HepG2 (cell line): ENCODE measurements around the gene SPTBN5. TPM values are rescaled to one million over a fixed set of nuclear protein-coding genes. Genes with fewer than 3 reads are reported as not detected.

Experiments
- ATAC-seq: fragments of 200-7000 bp; cut with Tn5 transposase; 3 replicates; pipeline ENCODE4 v1.9.1; 2020; ENCODE audit warnings: mild to moderate bottlenecking, moderate library complexity
- BruUV-seq: library from RNA; stranded (reverse); fragments of 400-500 nt; replicated peaks from 2 replicates; lab custom pipeline; 2021; lab: Mats Ljungman, UMichigan
- CTCF ChIA-PET: fragments of 300-600 bp; formaldehyde crosslinking; extraction: SDS; loops from one replicate; lab custom pipeline; 2021; ENCODE audit warnings: low total read pairs, inconsistent platforms, low intra/inter-chr PET ratio; lab: Yijun Ruan, JAX
- POLR2A ChIA-PET: fragments of 350-600 bp; sonication (Branson Sonifier 250); formaldehyde crosslinking; loops from one replicate; lab custom pipeline; 2020; ENCODE audit warnings: antibody characterized with exemption, inconsistent platforms; lab: Yijun Ruan, JAX
- DNase-seq: peaks from one replicate; pipeline ENCODE4 v3.0.0-alpha.2; 2015; ENCODE audit warnings: low spot score
- FAIRE-seq: peaks from 3 replicates; lab custom pipeline; 2011; peaks lifted over from hg19 to GRCh38; lab: Jason Lieb, UNC
- H2AFZ ChIP-seq: one replicate; pipeline ENCODE4 v1.6.1; 2011; ENCODE audit warnings: low read length, inconsistent platforms
- H3K27ac ChIP-seq: fragments of 300-600 bp; 3 replicates; pipeline ENCODE4 v1.8.0; 2011; ENCODE audit warnings: mixed run types, mild to moderate bottlenecking, mixed read lengths, low read length, inconsistent platforms; ENCODE audit not compliant: insufficient read depth; ENCODE audit errors: extremely low read length
- H3K27me3 ChIP-seq, 2 experiments: fragments of 200-600 bp in 1 of 2; 2 replicates in 1 of 2; 3 replicates in 1 of 2; pipeline versions ENCODE4 v1.6.0 to v1.8.0; 2011; ENCODE audit warnings: low read length in 2 of 2, mild to moderate bottlenecking in 2 of 2, moderate library complexity in 2 of 2, inconsistent platforms in 1 of 2; ENCODE audit not compliant: insufficient read depth in 2 of 2, control insufficient read depth in 1 of 2
- H3K36me3 ChIP-seq, 2 experiments: fragments of 200-600 bp in 1 of 2; replicated peaks in 1 of 2; 2 replicates in 1 of 2; 3 replicates in 1 of 2; pipeline versions ENCODE4 v1.5.1 to v1.8.0; 2011; ENCODE audit warnings: low read length in 2 of 2, inconsistent platforms in 1 of 2; ENCODE audit not compliant: insufficient read depth in 2 of 2, control insufficient read depth in 1 of 2
- H3K4me1 ChIP-seq: 2 replicates; pipeline ENCODE4 v1.5.1; 2012; ENCODE audit warnings: low read length, inconsistent platforms; ENCODE audit not compliant: insufficient read depth
- H3K4me2 ChIP-seq: 2 replicates; pipeline ENCODE4 v1.6.0; 2011; ENCODE audit warnings: low read depth, low read length, inconsistent platforms
- H3K4me3 ChIP-seq, 3 experiments: fragments of 200-600 bp in 1 of 3; sonication (generic), shearing (Covaris generic) in 1 of 3; replicated peaks in 1 of 3; 2 replicates each; pipeline ENCODE4 v1.5.1; 2011 to 2016; ENCODE audit warnings: low read length in 3 of 3, inconsistent platforms in 2 of 3, low read depth in 2 of 3, mild to moderate bottlenecking in 2 of 3, control low read depth in 1 of 3, mixed read lengths in 1 of 3; ENCODE audit not compliant: insufficient read depth in 1 of 3
- H3K79me2 ChIP-seq: one replicate; pipeline ENCODE4 v1.6.1; 2011; ENCODE audit warnings: low read length, inconsistent platforms; ENCODE audit not compliant: insufficient read depth
- H3K9ac ChIP-seq: 2 replicates; pipeline ENCODE4 v1.6.0; 2011; ENCODE audit warnings: mild to moderate bottlenecking, low read depth, low read length, inconsistent platforms; ENCODE audit not compliant: insufficient read depth
- H3K9me3 ChIP-seq: 2 replicates; pipeline ENCODE4 v1.5.1; 2012; ENCODE audit warnings: mild to moderate bottlenecking, low read length
- H4K20me1 ChIP-seq: 2 replicates; pipeline ENCODE4 v1.6.0; 2011; ENCODE audit warnings: inconsistent platforms, mild to moderate bottlenecking, low read length, moderate library complexity; ENCODE audit not compliant: insufficient read depth
- HNRNPH1 ChIP-seq: fragments of 200-400 bp; formaldehyde crosslinking; optimal IDR thresholded peaks from 2 replicates; pipeline ENCODE3; 2017; ENCODE audit warnings: mild to moderate bottlenecking, low read depth, low read length
- KDM1A ChIP-seq: IDR thresholded peaks from 2 replicates; pipeline ENCODE4 v1.6.1; 2016; ENCODE audit warnings: missing compliant biosample characterization
- KDM5A ChIP-seq: fragments of 200-600 bp; sonication (generic); IDR thresholded peaks from 2 replicates; pipeline ENCODE4 v1.7.0; 2018; ENCODE audit warnings: antibody characterized with exemption, mild to moderate bottlenecking, low read length, borderline replicate concordance
- PAXIP1 ChIP-seq: sonication (generic); formaldehyde crosslinking; conservative IDR thresholded peaks from 2 replicates; pipeline ENCODE4 v1.4.0; 2020; ENCODE audit warnings: mild to moderate bottlenecking, missing genetic modification reagents, moderate library complexity
- RFX1 ChIP-seq: fragments of 450-650 bp; IDR thresholded peaks from 2 replicates; pipeline ENCODE4 v1.6.1; 2017
- SYNCRIP ChIP-seq: fragments of 200-400 bp; formaldehyde crosslinking; IDR thresholded peaks from 2 replicates; pipeline ENCODE4 v1.6.1; 2018; ENCODE audit warnings: mild to moderate bottlenecking, low read depth, low read length; ENCODE audit not compliant: insufficient read depth
- TP53 ChIP-seq: sonication (generic); formaldehyde crosslinking; conservative IDR thresholded peaks from 2 replicates; pipeline ENCODE4 v1.4.0; 2020; ENCODE audit warnings: missing genetic modification reagents
- WIZ ChIP-seq: sonication (generic); formaldehyde crosslinking; IDR thresholded peaks from 2 replicates; pipeline ENCODE4 v1.5.1; 2020; ENCODE audit warnings: mild to moderate bottlenecking, missing genetic modification reagents
- ZBTB21 ChIP-seq: sonication (generic); formaldehyde crosslinking; IDR thresholded peaks from 2 replicates; pipeline ENCODE4 v1.4.0; 2020; ENCODE audit warnings: missing genetic modification reagents
- ZMYM4 ChIP-seq: sonication (generic); formaldehyde crosslinking; IDR thresholded peaks from 2 replicates; pipeline ENCODE4 v1.8.1; 2023; ENCODE audit warnings: mild to moderate bottlenecking, missing genetic modification reagents
- ZNF230 ChIP-seq: sonication (generic); formaldehyde crosslinking; IDR thresholded peaks from 2 replicates; pipeline ENCODE4 v1.4.0; 2020; ENCODE audit warnings: mild to moderate bottlenecking, missing genetic modification reagents
- ZNF607 ChIP-seq: sonication (generic); formaldehyde crosslinking; IDR thresholded peaks from 2 replicates; pipeline ENCODE4 v1.5.1; 2020; ENCODE audit warnings: missing genetic modification reagents, mild to moderate bottlenecking, borderline replicate concordance
- WGBS: methylation state at CpG from one replicate; pipeline ENCODE4 v1.1.6; 2017; ENCODE audit warnings: low lambda C conversion rate; 5-methylcytosine and 5-hydroxymethylcytosine counted together
- in situ Hi-C: cut with HindIII; loops from 2 replicates; pipeline ENCODE4 v1.10.0; 2017; ENCODE audit warnings: low pct_unique_long_range_greater_than_20kb; ENCODE audit not compliant: extremely low pct_ligation_motif_present
- intact Hi-C: fragments of 100-400 bp; cut with micrococcal nuclease; formaldehyde crosslinking; loops from one replicate; pipeline ENCODE4 v1.10.0; 2022; ENCODE audit not compliant: unreplicated experiment
- polyA plus RNA-seq, 8 experiments: library from polyadenylated mRNA; depleted of rRNA in 3 of 8; stranded (reverse) in 7 of 8; unstranded in 1 of 8; fragments of >200 nt; fragmentation: Illumina TruSeq in 4 of 8; extraction: Trizol in 4 of 8; gene quantifications; 2 replicates each; pipeline versions ENCODE4 v1.2.1 to v1.2.3, GENCODE V29; 2011 to 2016; ENCODE audit warnings: low read depth in 4 of 8, missing spikeins in 1 of 8, mixed read lengths in 1 of 8; ENCODE audit not compliant: insufficient read depth in 1 of 8
- total RNA-seq, 5 experiments: library from RNA; depleted of rRNA; stranded (reverse); fragments of >200 nt; fragmentation: Illumina TruSeq; extraction: Trizol; gene quantifications; 2 replicates each; pipeline ENCODE4 v1.2.3, GENCODE V29; 2016; ENCODE audit warnings: low read depth in 1 of 5

Gene SPTBN5
- total and polyA plus RNA-seq, 2 of the 13 experiments (the other 11 are each of a cell fraction or from before 2014, with no cell fraction given), result 0.01 to 0.07 TPM

- Histone ChIP-seq H3K4me1 (peaks cover 18% of the 10 kb centered on the region), H3K27me3 (no peaks in the 10 kb centered on the region; a peak in 1 of 5 replicates), H3K79me2 (no peaks in the 10 kb centered on the region), H3K4me2 (no peak overlapping the region), H3K27ac (no peak overlapping the region), H4K20me1 (no peaks in the 10 kb centered on the region)
- WGBS, result 97% methylated on average over 7 of the region's 13 CpGs
- in situ Hi-C loops, result no loop called here
- BruUV-seq, result no TSS peak
- intact Hi-C loops, result no loop called here
- POLR2A ChIA-PET, result no interaction called here
- TF ChIP-seq WIZ (CRISPR knock-in tag) (no peak), ZNF607 (no peak), RFX1 (no peak), HNRNPH1 (no peak), TP53 (CRISPR knock-in tag) (no peak), ZNF230 (CRISPR knock-in tag) (no peak), ZBTB21 (CRISPR knock-in tag) (no peak), ZMYM4 (CRISPR knock-in tag) (no peak), SYNCRIP (no peak)
- TF ChIP-seq, all 625 proteins: peak for 0
- CTCF ChIA-PET, result no interaction called here
- Histone ChIP-seq H3K9me3 (no peaks in the 10 kb centered on the region), H2AFZ (no peak overlapping the region), H3K4me3 (no peak overlapping the region), H3K36me3 (0 out of 5 replicates have a peak, but pooled peaks cover 0 to 5% of the 10 kb centered on the region in 2 experiments), H3K9ac (no peak overlapping the region)
- DNase-seq (no peak), FAIRE-seq (no peak), ATAC-seq (no peak)
These were observed 63.8 kb downstream of the SPTBN5 start for GRCh38 chr15:41829959-41830646.

- H3K36me3 ChIP-seq, result 0 out of 5 replicates have a peak, but pooled peaks cover 0 to 5% of the 10 kb centered on the region in 2 experiments
- ATAC-seq (no peak; the same call in 2 of the 3 replicates), DNase-seq (no peak), FAIRE-seq (peak; percentile 34)
- BruUV-seq, result no TSS peak
- peaks cover 18% of the 10 kb centered on the region for H3K4me1 ChIP-seq
- intact Hi-C loops, result no loop called here
- no peaks in the 10 kb centered on the region for H3K9me3 ChIP-seq
- H3K9ac ChIP-seq, result peak overlapping the region; percentile 90
- 11% methylated on average over 6 of the region's 6 CpGs for WGBS
- H4K20me1 ChIP-seq, result no peaks in the 10 kb centered on the region
- POLR2A ChIA-PET, result interaction anchor here (0.6 to 1.0 kb wide), 2 partner anchors 55 to 253 kb away, joined by 4 read pairs; partner anchors contain the start of gene MAPKBP1
- H3K27ac ChIP-seq, result no peak overlapping the region
- TF ChIP-seq KDM5A (0 out of 2 replicates have a peak, but pooled peaks have one; percentile 2), KDM1A (CRISPR knock-in tag) (no peak), PAXIP1 (CRISPR knock-in tag) (0 out of 2 replicates have a peak, but pooled peaks have one; percentile 4)
- H2AFZ ChIP-seq, result no peak overlapping the region
- CTCF ChIA-PET, result no interaction called here
- H3K79me2 ChIP-seq, result no peaks in the 10 kb centered on the region
- no peaks in the 10 kb centered on the region; a peak in 1 of 5 replicates for H3K27me3 ChIP-seq
- in situ Hi-C loops, result no loop called here
- peak overlapping the region; percentile 90 for H3K4me2 ChIP-seq
- peak overlapping the region; percentile 69 to 99 (median 71) for H3K4me3 ChIP-seq
These were observed 65.1 kb downstream of the SPTBN5 start for GRCh38 chr15:41828807-41829141.
